ENCODE results near the gene SPATA2.

SPATA2 gene

GRCh38 chr20:49951151-49951550 lies 35.8 kb upstream of the SPATA2 start:
- no peak for DNase-seq (ENCODE audit: low spot score)
- TF ChIP-seq CTCF (IDR thresholded peaks at IDR 0.05; ENCODE audit: borderline replicate concordance, control extremely low read depth, extremely low read depth, insufficient read depth, missing control alignments) = no peak
- in situ Hi-C loops (cut with MboI; ENCODE audit: low sequenced_read_pairs, unreplicated experiment) = loop anchor here (25.0 kb wide), 1 partner anchor 511 kb away; no protein-coding TSS in a partner anchor

- no peak for TF ChIP-seq CTCF (IDR thresholded peaks at IDR 0.05; ENCODE audit: borderline replicate concordance, control extremely low read depth, extremely low read depth, insufficient read depth, missing control alignments)
- DNase-seq (ENCODE audit: low spot score) = no peak
- in situ Hi-C loops (cut with MboI; ENCODE audit: low sequenced_read_pairs, unreplicated experiment) = no loop called here
Measured at GRCh38 chr20:49948809-49949507, 33.6 kb upstream of the SPATA2 start.

GRCh38 chr20:49948178-49948577 lies 32.8 kb upstream of the SPATA2 start:
- no peak for TF ChIP-seq CTCF (IDR thresholded peaks at IDR 0.05; ENCODE audit: borderline replicate concordance, control extremely low read depth, extremely low read depth, insufficient read depth, missing control alignments)
- in situ Hi-C loops (cut with MboI; ENCODE audit: low sequenced_read_pairs, unreplicated experiment) = no loop called here
- no peak for DNase-seq (ENCODE audit: low spot score)

GRCh38 chr20:49945701-49946477 lies 30.6 kb upstream of the SPATA2 start:
- no peak for DNase-seq (ENCODE audit: low spot score)
- in situ Hi-C loops (cut with MboI; ENCODE audit: low sequenced_read_pairs, unreplicated experiment) = no loop called here
- no peak for TF ChIP-seq CTCF (IDR thresholded peaks at IDR 0.05; ENCODE audit: borderline replicate concordance, control extremely low read depth, extremely low read depth, insufficient read depth, missing control alignments)

GRCh38 chr20:49945306-49945700 lies 30.0 kb upstream of the SPATA2 start:
- no peak for DNase-seq (ENCODE audit: low spot score)
- no peak for TF ChIP-seq CTCF (IDR thresholded peaks at IDR 0.05; ENCODE audit: borderline replicate concordance, control extremely low read depth, extremely low read depth, insufficient read depth, missing control alignments)
- in situ Hi-C loops (cut with MboI; ENCODE audit: low sequenced_read_pairs, unreplicated experiment) = no loop called here

- DNase-seq (ENCODE audit: low spot score) = no peak
- TF ChIP-seq CTCF (IDR thresholded peaks at IDR 0.05; ENCODE audit: borderline replicate concordance, control extremely low read depth, extremely low read depth, insufficient read depth, missing control alignments) = no peak
- in situ Hi-C loops (cut with MboI; ENCODE audit: low sequenced_read_pairs, unreplicated experiment) = no loop called here
Measured at GRCh38 chr20:49942942-49943341, 27.6 kb upstream of the SPATA2 start.
